Endothelial cell of umbilical vein (primary cell): Measurements from ENCODE around the gene ID2.

Experiments
- MYC ChIP-seq: IDR thresholded peaks from one replicate; pipeline ENCODE4 v1.6.1; 2011; ENCODE audit warnings: mild to moderate bottlenecking, low read depth, low read length
- POLR2A ChIP-seq: IDR thresholded peaks from 2 replicates; pipeline ENCODE4 v1.6.1; 2012; ENCODE audit warnings: low read depth, mild to moderate bottlenecking, control low read depth, low read length
- TF ChIP-seq, protein P1 (sequence below), 2 donors: IDR thresholded peaks; 1 replicate in 1 of 2; 2 replicates in 1 of 2; pipeline ENCODE4 v1.5.1; 2011; ENCODE audit warnings: low read length in 2 of 2, mild to moderate bottlenecking in 2 of 2, moderate library complexity in 2 of 2, control low read depth in 1 of 2, inconsistent platforms in 1 of 2, low read depth in 1 of 2; ENCODE audit not compliant: insufficient read depth in 1 of 2; ENCODE audit errors: extremely low read depth in 1 of 2

DNA sequence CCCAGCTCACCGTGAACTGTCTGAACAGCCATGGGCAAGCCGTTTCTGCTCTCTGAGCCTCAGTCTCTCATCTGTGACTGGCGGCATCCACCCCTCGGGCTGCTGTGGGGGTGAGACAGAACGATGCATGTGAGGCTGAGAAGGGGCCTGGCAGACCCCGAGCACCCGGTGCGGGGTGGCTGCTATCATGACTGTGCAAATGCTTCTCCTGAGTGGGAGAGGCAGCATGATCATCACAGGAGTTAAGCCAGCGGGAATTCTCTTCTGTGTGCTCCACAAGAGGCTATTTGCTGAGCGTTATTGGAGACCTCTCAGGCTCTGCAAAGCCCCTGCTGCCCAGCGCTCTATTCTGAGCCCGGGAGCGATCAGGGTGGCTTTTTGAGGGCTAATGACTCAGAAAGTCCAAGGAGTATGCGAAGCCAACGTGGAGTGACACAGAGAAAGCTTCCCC lies 45.8 kb upstream of the ID2 start:
- TF ChIP-seq, protein P1, sequence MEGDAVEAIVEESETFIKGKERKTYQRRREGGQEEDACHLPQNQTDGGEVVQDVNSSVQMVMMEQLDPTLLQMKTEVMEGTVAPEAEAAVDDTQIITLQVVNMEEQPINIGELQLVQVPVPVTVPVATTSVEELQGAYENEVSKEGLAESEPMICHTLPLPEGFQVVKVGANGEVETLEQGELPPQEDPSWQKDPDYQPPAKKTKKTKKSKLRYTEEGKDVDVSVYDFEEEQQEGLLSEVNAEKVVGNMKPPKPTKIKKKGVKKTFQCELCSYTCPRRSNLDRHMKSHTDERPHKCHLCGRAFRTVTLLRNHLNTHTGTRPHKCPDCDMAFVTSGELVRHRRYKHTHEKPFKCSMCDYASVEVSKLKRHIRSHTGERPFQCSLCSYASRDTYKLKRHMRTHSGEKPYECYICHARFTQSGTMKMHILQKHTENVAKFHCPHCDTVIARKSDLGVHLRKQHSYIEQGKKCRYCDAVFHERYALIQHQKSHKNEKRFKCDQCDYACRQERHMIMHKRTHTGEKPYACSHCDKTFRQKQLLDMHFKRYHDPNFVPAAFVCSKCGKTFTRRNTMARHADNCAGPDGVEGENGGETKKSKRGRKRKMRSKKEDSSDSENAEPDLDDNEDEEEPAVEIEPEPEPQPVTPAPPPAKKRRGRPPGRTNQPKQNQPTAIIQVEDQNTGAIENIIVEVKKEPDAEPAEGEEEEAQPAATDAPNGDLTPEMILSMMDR (IDR thresholded peaks at IDR 0.05; ENCODE audit: extremely low read depth in 1 of 2, insufficient read depth in 1 of 2, low read depth in 1 of 2, low read length in 2 of 2), result no peak
- TF ChIP-seq MYC (no peak), POLR2A (no peak)
